SK-MEL-5 (cell line): ENCODE data around the gene RALGAPA2. TPM values are rescaled to one million over a fixed set of nuclear protein-coding genes. Genes with fewer than 3 reads are reported as not detected.

Experiments used
- DNase-seq: peaks from one replicate; pipeline ENCODE4 v3.0.0-alpha.2; 2016; ENCODE audit warnings: low read depth, low spot score
- in situ Hi-C: cut with HindIII; loops from 2 replicates; pipeline ENCODE4 v1.10.0; 2016; ENCODE audit warnings: low sequenced_read_pairs, high pct_unique_total_duplicates, low pct_unique_long_range_greater_than_20kb
- total RNA-seq: library from RNA; depleted of rRNA; stranded (reverse); fragments of >200 nt; shearing (Covaris generic); gene quantifications from 2 replicates; pipeline ENCODE4 v1.2.3, GENCODE V29; 2014

Gene RALGAPA2
- total RNA-seq, 1 experiment from 2014 or later, result 9.3 TPM

- in situ Hi-C loops, result no loop called here
- DNase-seq, result peak; percentile 71
These were observed 143.7 kb downstream of the RALGAPA2 start for GRCh38 chr20:20568604-20569205.

GRCh38 chr20:20567712-20568111 is 144.7 kb downstream of the RALGAPA2 start:
- in situ Hi-C loops, result no loop called here
- no peak for DNase-seq

GRCh38 chr20:20566516-20566915 is 145.9 kb downstream of the RALGAPA2 start:
- in situ Hi-C loops, result no loop called here
- DNase-seq, result no peak

GRCh38 chr20:20564279-20564678 is 148.2 kb downstream of the RALGAPA2 start:
- DNase-seq, result no peak
- in situ Hi-C loops, result no loop called here

GRCh38 chr20:20562507-20562906 is 149.9 kb downstream of the RALGAPA2 start:
- in situ Hi-C loops, result no loop called here

GRCh38 chr20:20561841-20562240 is 150.6 kb downstream of the RALGAPA2 start:
- in situ Hi-C loops, result no loop called here
- DNase-seq, result no peak

More at GRCh38 chr20:20562507-20562906, 149.9 kb downstream of the RALGAPA2 start:
- DNase-seq, result no peak

GRCh38 chr20:20561172-20561571 is 151.3 kb downstream of the RALGAPA2 start:
- no peak for DNase-seq
- in situ Hi-C loops, result no loop called here

- in situ Hi-C loops, result no loop called here
- no peak for DNase-seq
These were observed 155.0 kb downstream of the RALGAPA2 start for GRCh38 chr20:20557406-20557805.

- DNase-seq, result no peak
- in situ Hi-C loops, result no loop called here
These were observed 156.6 kb downstream of the RALGAPA2 start for GRCh38 chr20:20555838-20556237.

- in situ Hi-C loops, result no loop called here
- DNase-seq, result no peak
These were observed 157.5 kb downstream of the RALGAPA2 start for GRCh38 chr20:20554951-20555350.

- in situ Hi-C loops, result no loop called here
- no peak for DNase-seq
These were observed 158.9 kb downstream of the RALGAPA2 start for GRCh38 chr20:20553541-20553940.

GRCh38 chr20:20552076-20552475 is 160.4 kb downstream of the RALGAPA2 start:
- no peak for DNase-seq
- in situ Hi-C loops, result no loop called here

GRCh38 chr20:20551409-20551808 is 161.0 kb downstream of the RALGAPA2 start:
- in situ Hi-C loops, result no loop called here
- no peak for DNase-seq

- DNase-seq, result no peak
- in situ Hi-C loops, result no loop called here
These were observed 162.7 kb downstream of the RALGAPA2 start for GRCh38 chr20:20549704-20550103.

- in situ Hi-C loops, result no loop called here
- no peak for DNase-seq
These were observed 163.2 kb downstream of the RALGAPA2 start for GRCh38 chr20:20549267-20549612.

- in situ Hi-C loops, result no loop called here
- no peak for DNase-seq
These were observed 163.7 kb downstream of the RALGAPA2 start for GRCh38 chr20:20548527-20549266.

GRCh38 chr20:20547876-20548266 is 164.6 kb downstream of the RALGAPA2 start:
- no peak for DNase-seq
- in situ Hi-C loops, result no loop called here

GRCh38 chr20:20547221-20547875 is 165.1 kb downstream of the RALGAPA2 start:
- DNase-seq, result no peak
- in situ Hi-C loops, result no loop called here

GRCh38 chr20:20546402-20546801 is 166.0 kb downstream of the RALGAPA2 start:
- in situ Hi-C loops, result no loop called here
- no peak for DNase-seq
